Mucosa of rectum (tissue), 2 donors: ENCODE results near the gene FRRS1L.

Experiments
- H3K27ac ChIP-seq, 2 donors: one replicate each; pipeline ENCODE4 v1.7.0; 2013; ENCODE audit warnings: inconsistent platforms in 2 of 2, low read depth in 2 of 2, low read length in 2 of 2
- H3K27me3 ChIP-seq, 2 donors: one replicate each; pipeline ENCODE4 v1.7.0; 2013; ENCODE audit warnings: low read length in 2 of 2; ENCODE audit not compliant: control insufficient read depth in 2 of 2, insufficient read depth in 2 of 2
- H3K36me3 ChIP-seq, 2 donors: one replicate each; pipeline ENCODE4 v1.7.0; 2013; ENCODE audit warnings: low read length in 2 of 2; ENCODE audit not compliant: control insufficient read depth in 2 of 2, insufficient read depth in 2 of 2
- H3K4me1 ChIP-seq, 2 donors: one replicate each; pipeline ENCODE4 v1.7.0; 2013; ENCODE audit warnings: low read length in 2 of 2, mild to moderate bottlenecking in 1 of 2; ENCODE audit not compliant: control insufficient read depth in 2 of 2, insufficient read depth in 2 of 2
- H3K4me3 ChIP-seq, 2 donors: one replicate each; pipeline ENCODE4 v1.7.0; 2013; ENCODE audit warnings: low read length in 2 of 2
- H3K9ac ChIP-seq, 2 donors: one replicate each; pipeline ENCODE4 v1.7.0; 2013; ENCODE audit warnings: low read length in 2 of 2, low read depth in 1 of 2, mild to moderate bottlenecking in 1 of 2
- H3K9me3 ChIP-seq, 2 donors: one replicate each; pipeline ENCODE4 v1.7.0; 2013; ENCODE audit warnings: low read length in 2 of 2; ENCODE audit not compliant: control insufficient read depth in 2 of 2
- donor health status: healthy.
- donor health status: Normal muscosa, but diverticular disease.

The FRRS1L gene

GRCh38 chr9:109193974-109194556 lies 27.0 kb upstream of the FRRS1L start:
- no peaks in the 10 kb centered on the region for H3K36me3 ChIP-seq
- H3K4me3 ChIP-seq = no peak overlapping the region
- no peaks in the 10 kb centered on the region for H3K4me1 ChIP-seq

GRCh38 chr9:109192732-109193361 lies 25.8 kb upstream of the FRRS1L start:
- no peaks in the 10 kb centered on the region for H3K9me3 ChIP-seq
- H3K27ac ChIP-seq = no peak overlapping the region
- H3K36me3 ChIP-seq = no peaks in the 10 kb centered on the region
- H3K4me1 ChIP-seq = no peaks in the 10 kb centered on the region
- no peaks in the 10 kb centered on the region for H3K27me3 ChIP-seq
- no peak overlapping the region for H3K4me3 ChIP-seq
- H3K9ac ChIP-seq = no peak overlapping the region

More at GRCh38 chr9:109193974-109194556, 27.0 kb upstream of the FRRS1L start:
- Histone ChIP-seq H3K9me3 (no peaks in the 10 kb centered on the region), H3K27me3 (no peaks in the 10 kb centered on the region), H3K9ac (no peak overlapping the region), H3K27ac (no peak overlapping the region)

GRCh38 chr9:109191746-109192145 lies 24.7 kb upstream of the FRRS1L start:
- Histone ChIP-seq H3K4me3 (no peak overlapping the region), H3K9me3 (no peaks in the 10 kb centered on the region), H3K36me3 (no peaks in the 10 kb centered on the region), H3K4me1 (no peaks in the 10 kb centered on the region), H3K9ac (no peak overlapping the region), H3K27me3 (no peaks in the 10 kb centered on the region), H3K27ac (no peak overlapping the region)

GRCh38 chr9:109190151-109190550 lies 23.1 kb upstream of the FRRS1L start:
- Histone ChIP-seq H3K27ac (no peak overlapping the region), H3K36me3 (no peaks in the 10 kb centered on the region), H3K4me1 (no peaks in the 10 kb centered on the region), H3K27me3 (no peaks in the 10 kb centered on the region), H3K4me3 (no peak overlapping the region), H3K9me3 (no peaks in the 10 kb centered on the region), H3K9ac (no peak overlapping the region)

GRCh38 chr9:109186857-109187520 lies 19.9 kb upstream of the FRRS1L start:
- H3K9me3 ChIP-seq = no peaks in the 10 kb centered on the region
- no peak overlapping the region for H3K9ac ChIP-seq
- no peaks in the 10 kb centered on the region for H3K36me3 ChIP-seq
- H3K4me1 ChIP-seq = no peaks in the 10 kb centered on the region
- H3K4me3 ChIP-seq = no peak overlapping the region
- no peak overlapping the region for H3K27ac ChIP-seq
- no peaks in the 10 kb centered on the region for H3K27me3 ChIP-seq

GRCh38 chr9:109182940-109183798 lies 16.1 kb upstream of the FRRS1L start:
- H3K36me3 ChIP-seq = no peaks in the 10 kb centered on the region
- H3K4me1 ChIP-seq = no peaks in the 10 kb centered on the region
- H3K9ac ChIP-seq = no peak overlapping the region
- no peaks in the 10 kb centered on the region for H3K9me3 ChIP-seq
- H3K27me3 ChIP-seq = no peaks in the 10 kb centered on the region
- no peak overlapping the region for H3K4me3 ChIP-seq
- no peak overlapping the region for H3K27ac ChIP-seq

- no peaks in the 10 kb centered on the region for H3K9me3 ChIP-seq
- no peak overlapping the region for H3K9ac ChIP-seq
- no peaks in the 10 kb centered on the region for H3K4me1 ChIP-seq
- no peak overlapping the region for H3K4me3 ChIP-seq
- no peaks in the 10 kb centered on the region for H3K27me3 ChIP-seq
- H3K27ac ChIP-seq = no peak overlapping the region
- H3K36me3 ChIP-seq = no peaks in the 10 kb centered on the region
Observed at GRCh38 chr9:109182550-109182939, 15.5 kb upstream of the FRRS1L start.

- Histone ChIP-seq H3K9me3 (no peaks in the 10 kb centered on the region), H3K27ac (no peak overlapping the region), H3K4me3 (no peak overlapping the region), H3K9ac (no peak overlapping the region), H3K36me3 (no peaks in the 10 kb centered on the region), H3K4me1 (no peaks in the 10 kb centered on the region), H3K27me3 (no peaks in the 10 kb centered on the region)
Observed at GRCh38 chr9:109181284-109181683, 14.2 kb upstream of the FRRS1L start.

- Histone ChIP-seq H3K27ac (no peak overlapping the region), H3K9ac (no peak overlapping the region), H3K27me3 (no peaks in the 10 kb centered on the region), H3K36me3 (no peaks in the 10 kb centered on the region), H3K4me1 (no peaks in the 10 kb centered on the region), H3K9me3 (no peaks in the 10 kb centered on the region), H3K4me3 (no peak overlapping the region)
Observed at GRCh38 chr9:109179801-109180523, 12.9 kb upstream of the FRRS1L start.
